GM19438 (cell line): ENCODE data around the gene SORCS2.

Source experiments
- ATAC-seq: cut with Tn5 transposase; IDR thresholded peaks from one replicate; pipeline ENCODE4 v1.9.1; 2021; ENCODE audit warnings: low read depth; ENCODE audit not compliant: unreplicated experiment

The SORCS2 gene

GRCh38 chr4:7782783-7783182 lies 590.4 kb downstream of the SORCS2 start:
- ATAC-seq = no peak

- ATAC-seq = no peak
These were observed 591.2 kb downstream of the SORCS2 start for GRCh38 chr4:7783541-7783940.

GRCh38 chr4:7784131-7784870 lies 592.0 kb downstream of the SORCS2 start:
- no peak for ATAC-seq

GRCh38 chr4:7785017-7785416 lies 592.7 kb downstream of the SORCS2 start:
- ATAC-seq = no peak

GRCh38 chr4:7786040-7786439 lies 593.7 kb downstream of the SORCS2 start:
- no peak for ATAC-seq

- no peak for ATAC-seq
These were observed 594.2 kb downstream of the SORCS2 start for GRCh38 chr4:7786517-7786916.

GRCh38 chr4:7787067-7787466 lies 594.7 kb downstream of the SORCS2 start:
- no peak for ATAC-seq

- no peak for ATAC-seq
These were observed 595.4 kb downstream of the SORCS2 start for GRCh38 chr4:7787681-7788141.

- no peak for ATAC-seq
These were observed 595.9 kb downstream of the SORCS2 start for GRCh38 chr4:7788193-7788592.

- ATAC-seq = no peak
These were observed 596.5 kb downstream of the SORCS2 start for GRCh38 chr4:7788694-7789425.

- no peak for ATAC-seq
These were observed 597.7 kb downstream of the SORCS2 start for GRCh38 chr4:7790023-7790422.

- ATAC-seq = no peak
These were observed 598.7 kb downstream of the SORCS2 start for GRCh38 chr4:7790999-7791398.
